Left lung (tissue), 10 donors: Measurements from ENCODE around the gene TMUB2. TPM values are rescaled to one million over a fixed set of nuclear protein-coding genes. Genes with fewer than 3 reads are reported as not detected.

Experiments used
- ATAC-seq: fragments of 200-7000 bp; cut with Tn5 transposase; one replicate; pipeline ENCODE4 v1.9.1; 2020; ENCODE audit warnings: moderate library complexity
- DNase-seq, 4 donors: peaks; one replicate each; pipeline ENCODE4 v3.0.0-alpha.2; 2013 to 2020
- H3K27ac ChIP-seq, 2 donors: fragments of 200-600 bp; sonication (generic) in 1 of 2; one replicate each; pipeline versions ENCODE4 v1.5.0 to v1.8.0; 2020 to 2021
- H3K27me3 ChIP-seq, 2 donors: fragments of 200-600 bp; sonication (generic) in 1 of 2; one replicate each; pipeline versions ENCODE4 v1.5.0 to v1.8.0; 2020 to 2021
- H3K36me3 ChIP-seq, 2 donors: fragments of 200-600 bp; sonication (generic) in 1 of 2; one replicate each; pipeline versions ENCODE4 v1.5.0 to v1.8.0; 2020 to 2021
- H3K4me1 ChIP-seq, 2 donors: fragments of 200-600 bp; one replicate each; pipeline ENCODE4 v1.8.0; 2021
- H3K4me3 ChIP-seq, 2 donors: fragments of 200-600 bp; sonication (generic) in 1 of 2; one replicate each; pipeline versions ENCODE4 v1.5.0 to v1.8.0; 2020 to 2021; ENCODE audit warnings: mild to moderate bottlenecking in 1 of 2
- H3K9me3 ChIP-seq, 2 donors: fragments of 200-600 bp; sonication (generic) in 1 of 2; one replicate each; pipeline versions ENCODE4 v1.5.0 to v1.8.0; 2020 to 2021
- CTCF ChIP-seq, 2 donors: fragments of 200-600 bp; sonication (generic) in 1 of 2; IDR thresholded peaks; one replicate each; pipeline versions ENCODE4 v1.5.0 to v1.8.0; 2021; ENCODE audit warnings: antibody characterized with exemption in 2 of 2
- intact Hi-C, 2 donors: fragments of 100-400 bp; cut with DNase I; formaldehyde crosslinking; loops; one replicate each; pipeline versions ENCODE4 v1.11.2 to v1.14.2; 2022
- polyA plus RNA-seq, 6 donors: library from polyadenylated mRNA; unstranded; fragments of 120-200 nt; gene quantifications; one replicate each; pipeline ENCODE4 v1.2.1, GENCODE V29; 2013; ENCODE audit not compliant: insufficient read length in 6 of 6
- total RNA-seq, 2 donors: library from RNA; stranded (reverse); fragmentation: NEBNext Ultra II Directional; extraction: Animal tissue kit (Norgen Biotek cat#: 25700); gene quantifications; one replicate each; pipeline ENCODE4 v1.2.1, GENCODE V29; 2021
- donor health status: DM: no; HTN: yes; CAD: no.
- donor health status: DM: no; HTN: no; CAD: no.

The TMUB2 gene
- total and polyA plus RNA-seq, 8 donors = 33.6 to 56.7 (median 52.1) TPM

- ATAC-seq (no peak), DNase-seq (no peak)
- H3K27ac ChIP-seq = no peak overlapping the region
- peaks cover 19 to 53% of the 10 kb centered on the region in 2 donors for H3K4me1 ChIP-seq
- no peaks in the 10 kb centered on the region for H3K27me3 ChIP-seq
- no peaks in the 10 kb centered on the region for H3K9me3 ChIP-seq
- H3K36me3 ChIP-seq = peaks cover 0 to 92% of the 10 kb centered on the region in 2 donors
- TF ChIP-seq CTCF (IDR thresholded peaks at IDR 0.05) = no peak
- intact Hi-C loops = loop anchor here (5.0 to 10.0 kb wide), 2 partner anchors 112 to 115 kb away; partner anchors contain the start of gene SLC25A39 (in 1 of the 2)
- H3K4me3 ChIP-seq = no peak overlapping the region
Observed at GRCh38 chr17:44212507-44213402, 26.0 kb downstream of the TMUB2 start.

GRCh38 chr17:44213403-44214229 lies 26.8 kb downstream of the TMUB2 start:
- ATAC-seq = no peak
- Histone ChIP-seq H3K4me3 (no peak overlapping the region), H3K36me3 (peaks cover 0 to 84% of the 10 kb centered on the region in 2 donors), H3K27ac (no peak overlapping the region), H3K27me3 (no peaks in the 10 kb centered on the region), H3K9me3 (no peaks in the 10 kb centered on the region), H3K4me1 (peaks cover 24 to 55% of the 10 kb centered on the region in 2 donors)
- DNase-seq = no peak
- no peak for TF ChIP-seq CTCF (IDR thresholded peaks at IDR 0.05)
- intact Hi-C loops = loop anchor here (5.0 to 10.0 kb wide), 2 partner anchors 111 to 114 kb away; partner anchors contain the start of gene SLC25A39 (in 1 of the 2)

- intact Hi-C loops = loop anchor here (5.0 to 10.0 kb wide), 2 partner anchors 111 to 113 kb away; partner anchors contain the start of gene SLC25A39 (in 1 of the 2)
- Histone ChIP-seq H3K27ac (no peak overlapping the region), H3K4me3 (no peak overlapping the region), H3K36me3 (peaks cover 0 to 78% of the 10 kb centered on the region in 2 donors), H3K4me1 (peaks cover 24 to 51% of the 10 kb centered on the region in 2 donors), H3K27me3 (no peaks in the 10 kb centered on the region), H3K9me3 (no peaks in the 10 kb centered on the region)
- no peak for TF ChIP-seq CTCF (IDR thresholded peaks at IDR 0.05)
- DNase-seq (no peak), ATAC-seq (no peak)
Observed at GRCh38 chr17:44214230-44214494, 27.4 kb downstream of the TMUB2 start.

- ATAC-seq = no peak
- H3K27me3 ChIP-seq = no peaks in the 10 kb centered on the region
- intact Hi-C loops = loop anchor here (5.0 to 10.0 kb wide), 2 partner anchors 110 to 112 kb away; partner anchors contain the start of gene SLC25A39 (in 1 of the 2)
- no peaks in the 10 kb centered on the region for H3K9me3 ChIP-seq
- TF ChIP-seq CTCF (IDR thresholded peaks at IDR 0.05) = no peak
- peaks cover 0 to 71% of the 10 kb centered on the region in 2 donors for H3K36me3 ChIP-seq
- peaks cover 24 to 44% of the 10 kb centered on the region in 2 donors for H3K4me1 ChIP-seq
- H3K4me3 ChIP-seq = no peak overlapping the region
- H3K27ac ChIP-seq = no peak overlapping the region
- no peak for DNase-seq
Observed at GRCh38 chr17:44214896-44215295, 28.1 kb downstream of the TMUB2 start.
